PC-9 (cell line): ENCODE results near the gene TDRD9. TPM values are rescaled to one million over a fixed set of nuclear protein-coding genes. Genes with fewer than 3 reads are reported as not detected.

Experiments
- BruUV-seq: library from RNA; stranded (reverse); fragments of 400-500 nt; replicated peaks from 2 replicates; lab custom pipeline; 2021; lab: Mats Ljungman, UMichigan
- CTCF ChIA-PET: fragments of 300-600 bp; sonication (Branson Sonifier 250); formaldehyde crosslinking; loops from one replicate; lab custom pipeline; 2022; ENCODE audit warnings: antibody characterized with exemption; lab: Charles Lee
- POLR2A ChIA-PET: fragments of 300-600 bp; sonication (Branson Sonifier 250); formaldehyde crosslinking; loops from one replicate; lab custom pipeline; 2022; ENCODE audit warnings: antibody characterized with exemption; ENCODE audit not compliant: unreplicated experiment; lab: Charles Lee
- DNase-seq, 2 experiments: peaks; one replicate each; pipeline versions ENCODE4 v3.0.0 to v3.0.0-alpha.2; 2015 to 2022; ENCODE audit warnings: mixed read lengths in 1 of 2
- H2AFZ ChIP-seq: fragments of 200-600 bp; sonication (generic); 2 replicates; pipeline ENCODE4 v1.8.1; 2017; ENCODE audit warnings: antibody characterized with exemption
- H3F3A ChIP-seq: fragments of 200-600 bp; sonication (generic); 2 replicates; pipeline ENCODE4 v1.8.1; 2017; ENCODE audit warnings: antibody characterized with exemption, mild to moderate bottlenecking, low read depth; ENCODE audit not compliant: insufficient read depth
- H3K27ac ChIP-seq: fragments of 200-600 bp; sonication (generic); 2 replicates; pipeline ENCODE4 v1.6.1; 2016; ENCODE audit warnings: mixed run types
- H3K27me3 ChIP-seq: fragments of 200-600 bp; sonication (generic); 2 replicates; pipeline ENCODE4 v1.6.1; 2016; ENCODE audit warnings: low read depth, mixed run types; ENCODE audit not compliant: insufficient read depth
- H3K36me3 ChIP-seq: fragments of 200-600 bp; sonication (generic); 2 replicates; pipeline ENCODE4 v1.6.1; 2016; ENCODE audit warnings: low read depth, mixed run types
- H3K4me1 ChIP-seq: fragments of 200-600 bp; sonication (generic); replicated peaks from 2 replicates; pipeline ENCODE4 v1.6.1; 2016; ENCODE audit warnings: mixed run types; ENCODE audit not compliant: insufficient read depth
- H3K4me2 ChIP-seq: fragments of 200-600 bp; sonication (generic); 2 replicates; pipeline ENCODE4 v1.6.1; 2017; ENCODE audit warnings: mixed run types
- H3K4me3 ChIP-seq: fragments of 200-600 bp; sonication (generic); 2 replicates; pipeline ENCODE4 v1.6.1; 2016; ENCODE audit warnings: mixed run types
- H3K79me2 ChIP-seq: fragments of 200-600 bp; sonication (generic); 2 replicates; pipeline ENCODE4 v1.6.1; 2017; ENCODE audit warnings: low read depth, mixed run types
- H3K9me2 ChIP-seq: fragments of 200-600 bp; sonication (generic); 2 replicates; pipeline ENCODE4 v1.8.1; 2017; ENCODE audit warnings: mild to moderate bottlenecking; ENCODE audit not compliant: insufficient read depth
- H3K9me3 ChIP-seq: fragments of 200-600 bp; sonication (generic); 2 replicates; pipeline ENCODE4 v1.8.1; 2016; ENCODE audit warnings: low read depth; ENCODE audit not compliant: insufficient read depth
- H4K20me1 ChIP-seq: fragments of 200-600 bp; sonication (generic); 2 replicates; pipeline ENCODE4 v1.8.1; 2017; ENCODE audit not compliant: insufficient read depth
- EZH2 ChIP-seq: fragments of 200-600 bp; sonication (generic); IDR thresholded peaks from 2 replicates; pipeline ENCODE4 v1.8.0; 2017; ENCODE audit warnings: antibody characterized with exemption, low read depth
- intact Hi-C: fragments of 100-400 bp; cut with micrococcal nuclease; formaldehyde crosslinking; loops from one replicate; pipeline ENCODE4 v1.10.0; 2022; ENCODE audit not compliant: unreplicated experiment
- total RNA-seq: library from RNA; stranded (reverse); gene quantifications from 2 replicates; pipeline ENCODE4 v1.2.3, GENCODE V29; 2021
- TF ChIP-seq, protein P1 (sequence below): fragments of 200-600 bp; sonication (generic); conservative IDR thresholded peaks from 2 replicates; pipeline ENCODE4 v1.6.1; 2017; ENCODE audit warnings: mixed run types, antibody characterized with exemption, mild to moderate bottlenecking, moderate library complexity

TDRD9 gene
- total RNA-seq, 1 experiment from 2014 or later = 0.15 TPM

DNA sequence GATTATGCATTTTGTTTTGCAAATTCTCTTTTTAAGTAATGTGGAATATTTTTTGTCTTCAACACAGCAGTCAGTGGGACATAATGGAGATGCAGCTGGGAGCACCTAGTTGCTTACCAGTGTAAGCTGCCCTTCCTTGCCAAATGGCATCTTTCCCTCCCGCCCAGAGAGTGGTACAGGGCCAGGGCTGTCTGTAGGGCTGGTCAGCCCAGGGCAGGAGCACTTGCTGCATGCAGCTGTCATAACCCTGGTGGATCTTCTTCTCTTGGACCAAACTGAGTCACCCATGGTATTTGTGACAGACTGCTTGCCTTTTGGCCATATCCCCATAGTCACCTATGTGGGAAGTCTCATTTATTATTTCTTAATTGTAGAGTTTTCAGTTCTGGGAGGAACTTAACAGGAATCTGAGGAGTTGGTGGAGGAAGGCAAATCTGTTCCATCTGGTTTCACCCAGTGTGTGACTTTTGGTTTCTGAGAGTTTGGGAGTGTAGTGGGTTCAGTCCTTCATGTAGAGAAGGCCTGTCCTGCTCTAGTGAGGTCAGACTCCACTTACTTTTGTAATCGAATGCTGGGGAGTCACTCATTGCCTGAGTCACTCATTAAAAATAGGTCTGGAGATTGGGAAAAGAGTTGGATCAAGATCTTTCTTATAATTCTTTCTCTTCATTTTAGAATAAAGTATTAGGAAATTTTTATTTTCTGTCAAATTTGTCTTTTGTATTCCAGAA, 95.2 kb downstream of the TDRD9 start:
- POLR2A ChIA-PET = no interaction called here
- Histone ChIP-seq H2AFZ (no peak overlapping the region), H3K27me3 (0 out of 2 replicates have a peak, but pooled peaks cover 5% of the 10 kb centered on the region), H4K20me1 (no peaks in the 10 kb centered on the region), H3K27ac (no peak overlapping the region), H3K4me2 (no peak overlapping the region), H3K9me2 (no peaks in the 10 kb centered on the region), H3K4me3 (no peak overlapping the region), H3K79me2 (no peaks in the 10 kb centered on the region), H3K4me1 (no peaks in the 10 kb centered on the region), H3F3A (no peaks in the 10 kb centered on the region), H3K36me3 (no peaks in the 10 kb centered on the region), H3K9me3 (no peaks in the 10 kb centered on the region)
- CTCF ChIA-PET = no interaction called here
- no TSS peak for BruUV-seq
- TF ChIP-seq, protein P1, sequence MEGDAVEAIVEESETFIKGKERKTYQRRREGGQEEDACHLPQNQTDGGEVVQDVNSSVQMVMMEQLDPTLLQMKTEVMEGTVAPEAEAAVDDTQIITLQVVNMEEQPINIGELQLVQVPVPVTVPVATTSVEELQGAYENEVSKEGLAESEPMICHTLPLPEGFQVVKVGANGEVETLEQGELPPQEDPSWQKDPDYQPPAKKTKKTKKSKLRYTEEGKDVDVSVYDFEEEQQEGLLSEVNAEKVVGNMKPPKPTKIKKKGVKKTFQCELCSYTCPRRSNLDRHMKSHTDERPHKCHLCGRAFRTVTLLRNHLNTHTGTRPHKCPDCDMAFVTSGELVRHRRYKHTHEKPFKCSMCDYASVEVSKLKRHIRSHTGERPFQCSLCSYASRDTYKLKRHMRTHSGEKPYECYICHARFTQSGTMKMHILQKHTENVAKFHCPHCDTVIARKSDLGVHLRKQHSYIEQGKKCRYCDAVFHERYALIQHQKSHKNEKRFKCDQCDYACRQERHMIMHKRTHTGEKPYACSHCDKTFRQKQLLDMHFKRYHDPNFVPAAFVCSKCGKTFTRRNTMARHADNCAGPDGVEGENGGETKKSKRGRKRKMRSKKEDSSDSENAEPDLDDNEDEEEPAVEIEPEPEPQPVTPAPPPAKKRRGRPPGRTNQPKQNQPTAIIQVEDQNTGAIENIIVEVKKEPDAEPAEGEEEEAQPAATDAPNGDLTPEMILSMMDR = no peak
- TF ChIP-seq EZH2 = no peak
- no peak for DNase-seq
- intact Hi-C loops = no loop called here

DNA sequence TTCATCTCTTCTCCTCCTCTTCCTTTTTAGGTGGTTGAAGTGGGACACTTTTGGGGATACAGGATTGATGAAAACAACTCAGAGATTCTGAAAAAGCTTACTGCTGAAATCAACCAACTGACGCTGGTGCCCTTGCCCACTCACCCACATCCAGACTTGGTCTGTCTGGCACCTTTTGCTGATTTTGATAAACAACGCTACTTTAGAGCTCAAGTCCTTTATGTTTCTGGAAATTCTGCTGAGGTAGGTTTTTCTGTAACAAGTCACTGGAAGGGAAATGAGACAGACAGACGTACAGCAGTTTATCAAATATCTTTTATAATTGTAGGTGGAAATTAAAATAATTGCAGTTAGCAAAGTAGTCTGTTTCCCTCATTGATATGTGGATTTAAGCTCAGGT, 97.3 kb downstream of the TDRD9 start:
- BruUV-seq = no TSS peak
- Histone ChIP-seq H3K4me1 (no peaks in the 10 kb centered on the region), H3K9me3 (no peaks in the 10 kb centered on the region), H4K20me1 (no peaks in the 10 kb centered on the region), H3K36me3 (no peaks in the 10 kb centered on the region), H3F3A (no peaks in the 10 kb centered on the region), H3K9me2 (no peaks in the 10 kb centered on the region), H3K27me3 (peaks cover 13% of the 10 kb centered on the region; the same call in 1 of the 2 replicates), H3K4me2 (no peak overlapping the region), H3K4me3 (no peak overlapping the region), H2AFZ (no peak overlapping the region), H3K79me2 (no peaks in the 10 kb centered on the region), H3K27ac (no peak overlapping the region)
- POLR2A ChIA-PET = no interaction called here
- CTCF ChIA-PET = no interaction called here
- TF ChIP-seq EZH2 = no peak
- TF ChIP-seq, protein P1 = no peak
- intact Hi-C loops = no loop called here
- DNase-seq = no peak

DNA sequence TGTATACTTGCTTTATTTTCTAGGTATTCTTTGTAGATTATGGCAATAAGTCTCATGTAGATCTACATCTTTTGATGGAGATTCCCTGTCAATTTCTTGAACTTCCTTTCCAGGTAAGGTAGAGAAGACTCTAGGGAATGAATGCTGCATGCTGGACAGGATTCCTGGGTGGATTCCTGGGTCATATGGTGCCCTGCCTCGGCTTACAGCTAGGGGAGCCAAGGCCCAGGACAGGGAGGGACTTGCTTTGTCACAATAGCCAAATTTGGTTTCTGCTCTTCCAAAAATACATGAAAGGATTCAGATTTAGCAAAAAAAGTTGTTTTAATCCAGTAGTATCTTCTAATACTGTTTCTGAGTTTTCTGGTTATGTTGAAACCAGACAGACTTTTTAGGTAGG, 97.8 kb downstream of the TDRD9 start:
- Histone ChIP-seq H4K20me1 (no peaks in the 10 kb centered on the region), H3K79me2 (no peaks in the 10 kb centered on the region), H3K4me1 (no peaks in the 10 kb centered on the region), H3K4me3 (no peak overlapping the region), H2AFZ (no peak overlapping the region), H3K4me2 (no peak overlapping the region), H3K9me2 (no peaks in the 10 kb centered on the region), H3F3A (no peaks in the 10 kb centered on the region), H3K27ac (no peak overlapping the region), H3K9me3 (no peaks in the 10 kb centered on the region), H3K36me3 (no peaks in the 10 kb centered on the region), H3K27me3 (peaks cover 13% of the 10 kb centered on the region; the same call in 1 of the 2 replicates)
- ChIA-PET CTCF (no interaction called here), POLR2A (no interaction called here)
- no peak for DNase-seq
- no peak for TF ChIP-seq EZH2
- TF ChIP-seq, protein P1 = no peak
- BruUV-seq = no TSS peak
- intact Hi-C loops = no loop called here
